NCI-H524 treated with DMSO at 0.1 percent for 48 hours (cell line): ENCODE measurements around the gene TSHZ3.

Source experiments
- DNase-seq: peaks from one replicate; lab custom pipeline; 2025; lab: John Stamatoyannopoulos, UW

TSHZ3 gene

DNA sequence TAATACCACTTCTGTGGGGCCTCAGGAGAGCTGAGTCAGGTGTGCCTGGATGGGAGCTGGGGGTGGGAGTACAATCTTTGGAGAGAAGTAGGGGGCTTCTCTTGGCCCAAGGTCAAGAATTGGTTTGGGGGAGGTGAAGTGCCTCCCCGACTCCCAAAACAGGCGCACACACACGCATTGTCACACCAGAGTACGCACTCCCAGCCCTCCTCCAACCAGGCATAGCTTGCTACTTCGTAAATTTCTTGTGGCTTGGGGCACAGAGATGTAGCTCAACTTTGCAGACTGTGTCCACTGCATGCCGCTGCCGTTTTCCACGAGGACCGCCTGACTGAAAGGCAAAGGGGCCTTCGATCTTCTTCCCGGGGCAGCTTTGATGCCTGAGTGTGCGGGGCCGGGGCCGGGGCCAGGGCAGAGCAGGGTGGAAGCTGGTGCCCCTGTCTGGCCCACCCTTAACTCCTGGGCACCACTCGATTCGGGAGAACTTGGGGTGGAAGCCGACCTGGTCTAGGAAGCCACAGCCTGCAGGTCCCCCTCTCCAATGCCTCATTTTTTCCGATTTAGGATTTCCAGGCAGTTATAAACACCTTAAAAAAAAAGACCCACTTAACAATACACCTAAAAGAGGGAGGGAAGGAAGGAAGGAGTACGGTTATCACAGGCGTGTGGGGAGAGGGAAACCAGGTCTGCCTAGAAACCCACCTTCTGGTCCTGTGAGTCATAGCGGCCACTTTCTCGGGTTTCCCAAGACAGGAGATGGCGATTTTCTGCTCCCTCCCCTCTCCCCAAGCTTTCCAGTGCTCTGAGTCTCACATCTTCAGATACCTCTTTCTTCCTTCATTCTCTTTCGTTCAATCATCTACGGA, 5.8 kb upstream of the TSHZ3 start:
- DNase-seq: no peak

DNA sequence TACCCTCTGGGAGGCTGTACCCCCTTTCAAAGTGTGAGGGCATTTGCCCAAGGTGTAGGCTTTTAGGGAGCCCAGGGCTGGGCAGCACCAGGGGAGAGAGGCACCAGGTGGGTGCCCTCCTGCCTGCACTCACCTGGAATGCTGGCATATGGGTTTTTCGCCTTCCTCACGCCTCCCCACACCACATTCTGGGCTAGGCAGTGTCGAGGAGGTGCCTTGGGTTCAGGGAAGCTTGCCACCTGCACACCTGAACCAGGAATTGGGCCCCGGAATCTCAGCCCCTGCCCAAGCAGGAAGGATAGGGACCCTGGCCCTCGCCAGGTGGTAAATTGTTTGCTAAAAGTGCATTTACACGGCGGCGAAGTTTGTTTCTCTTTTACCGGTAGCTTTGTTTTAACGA, 5.1 kb upstream of the TSHZ3 start:
- no peak for DNase-seq

DNA sequence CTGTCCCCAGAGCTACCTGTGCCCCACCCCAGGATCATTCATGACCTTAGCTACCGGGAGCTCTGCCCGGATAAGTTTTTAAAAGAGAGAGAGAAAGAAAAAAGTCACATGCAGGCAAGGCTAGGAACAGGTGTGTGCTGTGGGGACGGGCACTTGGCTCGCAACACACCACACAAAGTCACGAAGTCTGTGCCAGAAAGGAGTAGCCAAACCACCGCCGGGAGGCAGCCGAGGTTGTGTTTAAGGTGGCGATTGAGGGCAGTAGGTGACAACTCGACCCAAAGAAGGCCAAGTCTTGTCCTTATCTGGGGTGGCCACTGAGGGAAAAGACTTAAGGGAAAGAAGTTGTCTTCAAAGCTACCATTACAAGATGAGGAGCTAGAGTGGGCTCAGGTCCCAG, 4.6 kb upstream of the TSHZ3 start:
- DNase-seq: no peak

DNA sequence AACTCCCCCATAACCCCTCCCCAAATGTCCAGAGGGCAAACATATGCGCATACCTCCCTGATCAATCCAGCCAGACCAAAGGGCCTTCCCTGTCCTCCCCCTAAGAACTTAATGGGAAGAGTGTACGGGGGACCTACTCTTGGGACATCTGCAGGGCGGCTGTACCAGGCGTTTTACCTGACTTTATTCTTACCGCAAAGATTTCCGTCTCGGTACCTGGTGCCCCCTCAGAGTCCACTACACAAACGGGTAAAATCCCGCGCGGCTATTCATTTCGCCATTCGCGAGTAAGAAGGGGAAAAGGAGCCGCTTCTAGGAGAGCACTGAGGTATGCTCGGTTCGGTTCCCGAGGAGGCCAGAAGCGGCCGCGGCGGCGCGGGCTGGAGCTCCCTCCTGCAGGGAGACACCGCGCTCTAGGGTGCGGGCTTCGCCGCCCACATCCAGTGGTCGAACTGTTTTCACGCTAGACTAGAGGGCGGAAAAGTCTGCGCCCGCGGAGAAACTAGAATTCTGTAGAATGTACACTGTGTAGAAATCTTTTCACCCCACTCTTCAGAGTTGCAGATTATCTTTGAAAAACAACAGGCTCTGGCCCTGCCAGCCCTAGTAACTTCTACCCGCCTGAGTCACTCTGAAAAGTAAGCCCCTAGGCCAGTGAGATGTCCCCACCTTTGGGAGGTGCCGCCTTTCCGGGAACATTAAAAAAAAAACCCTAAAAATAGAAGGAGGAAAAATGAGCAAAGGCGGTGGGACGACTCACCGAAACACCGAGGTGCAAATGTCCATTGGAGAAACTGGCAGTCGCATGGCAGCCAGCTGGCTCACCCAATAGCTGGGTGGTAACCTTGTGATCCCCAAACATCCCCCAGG, 3.8 kb upstream of the TSHZ3 start:
- DNase-seq: no peak

DNA sequence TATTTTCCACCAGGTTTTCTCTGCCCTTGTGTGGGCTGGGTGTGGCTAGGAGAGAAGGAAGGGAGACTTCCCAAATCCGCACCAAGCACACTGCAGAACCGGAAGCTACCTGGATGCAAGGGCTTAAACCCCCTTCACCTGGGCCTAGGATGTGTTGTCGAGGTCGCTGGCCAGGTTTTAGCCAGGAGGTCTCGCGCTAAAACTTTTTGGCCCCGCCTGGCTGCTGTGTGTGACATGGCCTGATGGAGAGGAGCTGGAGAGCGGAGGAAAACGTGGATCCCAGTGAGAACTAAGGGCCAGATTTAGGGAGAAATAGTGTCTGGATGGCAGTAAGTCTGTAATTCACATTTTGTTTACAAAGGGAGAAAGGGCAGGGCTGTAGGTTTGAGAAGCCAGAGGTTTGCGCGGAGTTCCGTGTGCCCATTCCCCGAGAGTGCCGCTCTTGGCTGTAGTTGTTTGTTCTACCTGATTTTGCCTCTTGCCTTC, 3.1 kb upstream of the TSHZ3 start:
- DNase-seq: no peak

DNA sequence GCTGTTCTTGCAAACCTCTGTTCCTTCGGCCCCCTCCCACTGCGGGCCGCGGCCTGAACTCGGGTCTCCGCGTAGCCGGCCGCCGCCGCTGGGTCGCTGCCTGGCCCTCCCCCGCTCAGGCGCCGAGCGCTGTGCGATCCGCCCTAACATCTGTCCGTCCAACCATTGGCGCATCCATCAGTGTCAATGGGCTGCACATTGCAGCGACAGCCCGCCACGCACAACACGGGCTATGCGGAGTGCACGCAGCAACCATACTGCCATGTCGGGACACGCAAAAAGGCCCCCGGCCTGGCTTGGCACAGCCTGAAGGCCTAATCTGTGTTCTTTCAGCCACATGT, 2.6 kb upstream of the TSHZ3 start:
- DNase-seq: no peak

DNA sequence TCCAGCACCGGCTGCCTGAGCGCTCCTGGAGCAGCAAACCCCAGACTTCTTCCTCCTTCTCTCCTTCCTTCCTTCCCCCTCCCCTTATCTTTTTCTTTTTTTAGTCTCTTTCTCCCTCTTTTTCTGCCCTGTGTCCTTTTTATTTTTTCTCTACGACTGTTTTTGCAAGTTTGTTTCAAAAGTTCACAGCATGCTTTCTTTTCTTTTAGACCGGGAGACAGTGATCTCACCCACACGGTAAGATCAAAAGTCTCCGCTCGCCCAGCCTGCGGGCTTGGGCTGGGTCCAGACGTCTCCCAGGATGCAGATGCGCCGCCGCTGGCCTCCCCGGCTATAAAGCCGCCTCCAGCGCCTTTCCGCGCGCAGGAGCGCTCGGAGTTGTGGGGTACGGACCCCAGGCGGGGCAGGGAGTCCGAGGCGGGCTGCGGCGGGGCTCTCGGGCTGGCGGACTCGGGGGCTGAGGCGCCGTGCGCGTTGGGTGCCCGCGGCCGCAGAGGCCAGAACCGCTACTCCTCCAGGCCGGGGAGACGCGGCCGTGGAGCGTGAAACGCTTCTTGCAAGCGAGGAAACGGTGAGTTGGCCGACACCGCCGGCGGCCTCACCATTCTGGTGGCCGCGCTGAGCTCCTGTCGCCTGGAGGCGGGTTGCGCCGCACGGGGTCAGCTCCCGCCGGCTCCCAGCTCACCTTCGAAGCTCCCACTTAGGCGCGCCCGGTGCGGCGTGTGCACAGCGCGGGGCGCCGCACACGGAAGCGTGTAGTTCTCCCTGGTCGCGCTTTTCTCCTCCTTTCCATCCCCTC, 2.0 kb upstream of the TSHZ3 start:
- DNase-seq: no peak

DNA sequence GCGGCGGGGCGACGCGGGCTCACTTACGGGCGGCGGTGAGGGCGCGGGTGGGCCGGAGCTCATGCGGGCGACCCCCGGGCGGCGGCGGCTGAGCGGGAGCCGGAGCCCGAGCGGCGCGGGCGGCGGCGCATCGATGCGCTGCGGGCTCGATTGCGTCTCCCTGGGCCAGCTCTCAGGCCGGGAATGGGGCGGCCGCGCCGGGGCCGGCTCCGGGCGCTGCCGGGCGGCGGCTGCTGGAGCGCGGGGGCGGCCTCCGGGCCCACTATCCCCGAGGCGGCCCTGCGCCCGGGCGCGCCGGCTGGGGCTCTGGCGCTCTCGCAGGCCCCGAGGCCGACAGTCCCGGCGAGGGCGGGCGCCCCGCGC, 1.4 kb upstream of the TSHZ3 start:
- DNase-seq: no peak

DNA sequence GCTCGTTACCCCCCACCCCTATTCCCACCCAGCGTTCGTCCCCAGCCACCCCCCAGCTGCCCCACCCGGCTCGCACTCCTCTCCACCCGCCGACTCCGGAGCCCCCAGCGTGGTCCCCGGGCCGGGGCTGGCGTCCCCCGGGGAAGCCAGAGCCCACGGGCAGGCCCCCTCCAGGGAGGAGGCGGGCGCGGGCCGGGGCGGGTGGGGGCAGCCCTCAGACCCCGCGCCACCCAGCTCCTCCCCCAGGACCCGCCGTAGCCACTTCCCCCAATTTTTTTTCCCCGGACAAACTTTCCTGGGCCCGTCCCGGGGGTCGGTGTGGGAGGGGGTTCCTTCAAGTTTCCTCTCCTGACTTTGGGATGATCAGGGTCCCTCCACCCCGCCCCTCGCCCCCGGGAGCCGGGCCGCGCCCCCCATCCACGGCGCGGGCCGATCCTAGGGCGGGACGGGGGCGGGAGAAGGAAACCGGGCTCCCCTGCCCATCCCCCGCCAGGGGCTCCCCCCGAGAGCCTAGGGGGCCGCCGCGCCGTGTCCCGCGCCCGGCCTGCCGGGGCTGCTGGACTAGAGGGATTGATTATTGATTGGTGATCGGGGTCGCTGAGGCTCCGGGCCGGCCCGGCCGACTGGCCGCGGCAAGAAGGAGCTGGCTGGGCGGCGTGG, 927 bp upstream of the TSHZ3 start:
- DNase-seq: no peak

DNA sequence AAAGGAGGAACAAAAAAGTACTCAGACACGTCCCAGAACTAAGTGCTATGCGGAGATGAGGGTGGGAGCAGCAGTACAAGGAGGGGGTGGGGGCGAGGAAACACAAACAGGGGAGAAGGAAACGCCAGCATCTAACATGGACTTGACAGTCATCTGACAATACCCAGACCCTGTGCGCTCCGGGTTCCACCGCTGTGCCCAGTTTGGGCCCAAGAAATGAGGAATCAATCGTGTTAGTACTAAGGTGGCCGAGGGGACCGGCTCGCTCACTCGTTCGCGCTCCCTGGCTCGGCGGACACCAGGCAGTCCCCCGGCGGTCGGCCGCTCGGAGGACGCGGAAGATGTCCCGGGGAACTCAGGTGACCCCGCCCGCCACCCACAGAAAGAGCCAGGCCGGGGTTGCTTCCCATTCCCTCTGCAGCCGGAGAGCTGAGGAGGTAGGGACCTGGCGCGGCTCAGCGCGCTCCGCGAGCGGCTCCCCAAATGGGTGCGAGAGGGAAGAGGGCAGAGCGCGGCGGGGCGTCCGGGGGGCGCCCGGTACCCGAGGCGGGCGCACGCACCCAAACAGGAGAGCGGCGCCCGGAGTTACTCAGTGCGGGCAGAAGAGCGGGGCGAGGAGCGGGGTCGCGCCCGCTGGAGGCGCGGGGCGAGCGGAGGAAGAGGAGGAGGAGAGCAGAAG, 616 bp downstream of the TSHZ3 start:
- no peak for DNase-seq

DNA sequence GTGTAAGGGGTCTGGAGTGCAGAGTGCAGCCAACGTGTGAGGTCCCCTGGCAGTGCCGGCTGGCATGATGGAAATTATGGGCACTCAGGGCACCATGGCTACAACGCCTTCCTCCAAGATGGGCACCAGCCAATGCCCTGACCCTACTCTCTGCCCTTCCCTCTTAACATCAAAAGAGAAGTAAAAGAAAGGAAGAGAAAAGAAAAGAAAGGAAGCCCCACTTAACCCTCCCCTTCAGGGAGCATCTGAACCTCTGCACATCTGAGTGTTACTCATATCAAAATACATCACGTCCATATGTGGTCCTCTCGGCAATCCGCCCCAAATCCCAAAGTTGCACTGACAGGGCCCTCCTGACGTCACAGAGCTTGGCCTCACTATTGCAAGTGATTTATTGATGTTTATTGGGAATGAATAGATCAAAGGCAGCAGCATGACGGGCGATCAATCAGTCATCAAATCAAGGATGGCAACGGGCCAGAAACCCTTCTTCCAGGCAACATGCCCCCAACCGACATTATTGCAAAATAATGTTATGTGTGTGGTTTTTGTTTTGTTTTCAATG, 1.3 kb downstream of the TSHZ3 start:
- DNase-seq: no peak

DNA sequence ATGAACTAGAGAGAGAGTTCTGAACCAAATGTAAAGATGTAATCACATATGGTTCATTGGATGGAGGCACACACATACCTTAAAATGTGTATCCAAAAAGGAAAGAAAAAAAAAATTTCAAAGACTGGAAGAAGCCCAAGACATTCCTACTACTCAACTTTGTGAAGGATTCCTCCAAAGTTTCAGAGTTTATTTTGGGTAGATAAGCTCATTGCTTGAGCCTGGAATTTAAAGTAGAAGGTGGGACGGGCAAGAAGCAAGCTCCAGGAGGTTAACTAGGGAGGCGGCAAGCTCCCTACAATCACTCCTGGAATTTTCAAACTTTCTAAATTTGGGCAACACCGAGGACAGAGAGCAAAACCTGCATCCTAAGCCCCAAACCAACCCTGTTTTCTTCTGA, 1.9 kb downstream of the TSHZ3 start:
- no peak for DNase-seq

DNA sequence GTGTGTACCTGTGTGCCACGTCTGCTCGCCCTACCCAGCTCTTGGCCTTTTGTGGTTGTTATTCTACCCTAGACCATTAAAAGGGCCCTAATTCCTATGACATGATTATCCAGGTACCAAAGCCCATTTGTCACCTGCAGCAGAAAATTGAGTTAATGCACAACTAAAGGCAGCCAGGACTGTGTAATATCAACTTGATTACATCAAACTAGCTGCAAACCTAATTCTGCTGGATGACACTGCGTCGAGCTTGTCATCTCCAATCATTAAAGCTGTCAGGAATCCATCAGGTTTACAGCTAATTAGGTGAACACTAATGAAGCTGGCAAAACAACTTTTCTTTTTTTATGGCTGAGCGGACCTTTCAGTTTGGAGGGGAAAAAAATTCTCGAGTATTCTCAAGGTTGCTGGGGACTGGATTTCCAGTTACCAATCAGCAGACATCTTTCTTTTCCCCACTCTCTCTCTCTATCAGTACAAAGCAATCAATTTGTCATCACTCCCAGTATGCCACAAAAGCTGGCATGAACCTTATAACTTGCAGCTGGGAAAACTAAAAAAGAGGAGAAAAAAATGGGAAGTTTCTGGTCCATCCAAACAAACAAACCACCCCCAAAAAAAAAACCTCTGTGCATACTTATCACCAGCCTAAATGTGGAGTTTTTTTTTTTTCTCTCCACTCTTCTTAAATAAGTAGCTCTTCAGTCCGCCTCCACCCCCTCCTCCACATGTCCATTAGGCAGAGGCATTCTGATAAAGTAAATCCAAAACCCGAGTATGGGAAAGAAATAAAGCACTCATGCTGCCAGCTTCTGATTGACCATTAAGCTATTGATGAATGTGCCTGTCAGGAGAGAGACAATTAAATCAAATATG, 2.8 kb downstream of the TSHZ3 start:
- no peak for DNase-seq

DNA sequence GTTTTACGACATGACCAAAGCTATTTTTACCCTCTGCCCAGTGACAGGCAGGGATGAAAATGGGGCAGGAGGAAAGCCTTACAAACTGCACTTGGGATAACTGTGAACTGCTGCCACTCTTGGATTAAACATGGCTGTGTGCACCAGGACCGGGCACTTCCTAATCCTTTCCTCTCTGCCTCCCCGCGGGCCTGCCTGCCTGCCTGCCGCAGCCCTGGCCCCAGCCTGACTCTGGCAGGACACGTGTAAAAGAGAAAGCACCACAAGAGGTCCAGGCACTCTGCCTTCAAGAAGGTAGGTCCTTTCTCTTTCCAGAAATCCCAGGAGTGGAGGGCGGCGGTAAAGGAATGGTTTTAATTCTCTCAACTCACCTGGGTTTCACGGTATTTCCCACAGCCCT, 4.8 kb downstream of the TSHZ3 start:
- no peak for DNase-seq

DNA sequence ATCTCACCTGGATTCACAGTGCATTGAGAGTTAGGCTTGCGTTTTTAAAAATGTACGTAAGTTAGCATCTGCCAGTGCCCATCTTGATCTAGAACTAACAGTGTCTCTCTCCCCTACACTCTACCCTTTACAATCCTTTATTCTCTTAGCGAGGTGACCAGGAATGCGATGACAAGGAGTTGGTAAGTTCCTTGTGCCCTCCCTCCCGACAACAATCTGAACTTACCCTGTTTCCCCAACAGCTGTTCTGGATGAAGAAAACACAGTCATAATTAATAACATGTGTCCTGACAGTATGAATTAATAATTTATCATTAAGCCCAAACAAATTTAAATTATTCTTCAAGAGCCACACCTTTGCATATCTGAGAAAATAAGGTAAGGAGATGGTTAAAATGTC, 6.3 kb downstream of the TSHZ3 start:
- no peak for DNase-seq

DNA sequence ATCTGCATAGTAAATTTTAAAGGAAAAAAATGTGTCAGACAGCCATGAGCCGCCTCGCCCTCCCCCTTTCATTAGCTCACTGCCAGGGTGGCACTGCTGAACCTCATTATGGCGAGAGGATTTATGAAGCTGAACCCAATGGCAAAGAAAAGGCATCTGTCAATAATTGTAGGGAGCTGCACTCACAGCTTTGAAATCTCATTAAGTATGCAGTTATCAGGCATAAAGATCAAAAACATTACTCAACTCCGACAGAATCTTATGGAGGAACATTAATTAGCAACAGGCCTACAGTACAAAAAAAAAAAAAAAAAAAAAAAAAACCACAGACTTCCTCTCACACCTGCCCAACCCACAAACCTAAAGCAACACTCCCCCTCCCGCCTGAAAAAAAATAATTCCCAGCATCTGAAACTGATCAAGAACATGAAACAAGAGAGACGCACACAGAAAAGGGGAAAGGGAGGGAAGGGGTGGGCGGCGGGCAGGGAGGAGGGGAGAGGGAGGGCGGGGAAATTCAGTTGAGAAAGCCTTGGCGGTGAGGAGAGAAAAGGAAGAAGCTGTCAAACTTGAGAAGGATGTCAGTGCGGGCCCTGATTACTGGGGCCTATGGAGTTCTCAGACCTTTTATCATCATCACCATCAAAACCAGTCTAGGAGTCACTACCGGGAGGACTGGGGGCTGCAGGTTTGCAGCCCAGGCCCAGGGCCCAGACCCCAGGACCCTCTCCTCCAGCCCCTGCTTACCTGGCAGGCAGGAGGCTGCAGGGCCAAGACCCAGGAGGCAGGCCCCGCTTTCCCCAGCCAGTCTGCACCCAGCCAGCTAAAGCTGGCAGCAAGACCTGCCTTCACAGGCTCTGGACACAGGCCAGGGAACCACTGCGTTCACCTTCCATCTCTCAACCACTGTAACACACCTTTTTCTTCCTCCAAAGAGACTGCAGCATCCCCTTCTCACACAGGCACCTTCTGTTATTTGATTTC, 8.9 kb downstream of the TSHZ3 start:
- DNase-seq: no peak

DNA sequence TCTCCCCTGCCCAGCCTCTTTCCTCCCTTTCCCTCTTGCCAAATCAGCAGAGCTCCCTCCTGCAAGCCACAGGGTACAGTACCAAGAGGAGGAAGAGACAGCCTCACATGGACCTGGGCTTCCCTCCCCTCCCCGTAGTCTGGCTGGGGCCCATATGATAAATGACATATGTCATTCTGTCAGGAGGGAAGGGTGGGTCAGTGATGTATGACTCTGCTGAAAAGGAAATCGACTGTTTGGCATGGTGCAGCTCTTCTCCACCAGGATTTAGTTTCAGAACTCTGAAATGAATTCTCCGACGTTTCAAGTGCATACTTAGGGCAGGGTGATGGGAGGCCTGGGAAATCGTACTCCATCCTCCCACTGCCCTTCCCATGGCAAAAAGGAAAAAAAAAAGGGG, 9.8 kb downstream of the TSHZ3 start:
- no peak for DNase-seq

DNA sequence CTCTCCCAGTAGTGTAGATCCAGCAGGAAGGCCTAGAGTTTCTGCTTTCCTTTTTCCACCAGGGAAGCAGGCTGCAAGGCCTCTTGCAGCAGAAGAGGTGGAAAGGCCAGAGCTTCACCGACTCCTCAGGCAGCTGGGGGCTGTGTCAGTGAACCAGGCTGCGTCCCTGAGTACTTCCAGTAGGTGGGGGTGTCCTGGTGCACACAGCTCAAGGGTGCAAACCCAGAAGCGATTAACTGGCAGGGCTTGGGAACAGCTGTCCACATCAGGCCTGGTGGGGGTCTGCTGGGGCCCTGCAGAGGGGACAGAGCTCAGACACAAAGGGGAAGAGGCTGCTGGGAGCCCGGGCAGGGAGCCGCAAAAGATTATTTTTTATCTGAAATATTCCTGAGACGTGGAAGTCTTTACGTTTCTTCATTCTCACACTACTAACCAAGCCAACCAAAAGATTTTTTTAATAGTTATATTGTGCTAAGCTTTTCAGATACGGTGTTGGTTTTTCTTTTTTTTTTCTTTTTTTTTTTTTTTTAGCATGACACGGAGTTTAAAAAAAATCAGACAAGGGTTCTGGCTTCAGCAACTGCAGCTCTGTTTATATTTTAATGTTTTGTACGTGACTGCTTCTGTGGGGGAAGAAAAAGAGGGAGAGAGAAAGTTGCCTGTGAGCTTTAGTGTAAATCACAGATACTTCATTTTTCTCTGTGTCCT, 11.0 kb downstream of the TSHZ3 start:
- no peak for DNase-seq
